HG03457 (cell line): ENCODE measurements around the gene ABHD6.
"Not testable (repeated sequence)": the region's sequence is repeated elsewhere in the genome, so short reads cannot be mapped to it uniquely, and the experiment has no call there.

ENCODE experiments used
- ATAC-seq: cut with Tn5 transposase; IDR thresholded peaks from one replicate; pipeline ENCODE4 v1.9.1; 2021; ENCODE audit warnings: moderate number of reproducible peaks; ENCODE audit not compliant: unreplicated experiment

Gene ABHD6

GRCh38 chr3:58321791-58322190 is 84.2 kb downstream of the ABHD6 start:
- ATAC-seq = no peak

- no peak for ATAC-seq
These were observed 85.2 kb downstream of the ABHD6 start for GRCh38 chr3:58322793-58323192.

- no peak for ATAC-seq
These were observed 86.2 kb downstream of the ABHD6 start for GRCh38 chr3:58323529-58324390.

- no peak for ATAC-seq
These were observed 87.1 kb downstream of the ABHD6 start for GRCh38 chr3:58324391-58325390.

- ATAC-seq = no peak
These were observed 88.0 kb downstream of the ABHD6 start for GRCh38 chr3:58325525-58325992.

DNA sequence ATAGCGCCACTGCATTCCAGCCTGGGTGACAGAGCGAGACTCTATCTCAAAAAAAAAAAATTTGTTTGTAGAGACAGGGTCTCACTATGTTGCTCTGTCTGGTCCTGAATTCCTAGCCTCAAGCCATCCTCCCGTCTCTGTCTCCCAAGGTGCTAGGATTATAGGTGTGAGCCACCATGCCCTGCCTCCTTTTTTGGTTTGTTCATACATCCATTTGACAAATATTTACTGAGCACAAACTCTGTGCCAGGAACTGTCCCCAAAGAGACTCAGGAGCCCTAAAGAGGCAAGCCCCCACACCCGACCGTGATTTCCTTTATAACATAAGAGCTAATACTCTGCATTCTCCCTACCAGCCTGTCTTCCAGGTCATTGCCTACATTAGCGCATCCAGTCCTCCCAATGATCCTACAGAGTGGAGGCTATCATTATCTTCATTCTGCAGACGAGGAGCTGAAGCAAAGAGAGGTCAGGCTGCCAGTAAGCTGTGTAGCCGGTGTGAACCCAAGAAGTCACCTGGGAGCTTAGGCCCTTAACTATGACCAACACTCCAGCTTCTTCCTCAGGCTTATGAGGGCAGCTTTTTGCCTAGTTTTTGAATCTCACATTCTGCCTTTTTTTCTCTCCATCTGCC is 88.8 kb downstream of the ABHD6 start:
- no peak for ATAC-seq

GRCh38 chr3:58329150-58329921 is 91.7 kb downstream of the ABHD6 start:
- no peak for ATAC-seq

- ATAC-seq = no peak
These were observed 92.4 kb downstream of the ABHD6 start for GRCh38 chr3:58329922-58330413.

DNA sequence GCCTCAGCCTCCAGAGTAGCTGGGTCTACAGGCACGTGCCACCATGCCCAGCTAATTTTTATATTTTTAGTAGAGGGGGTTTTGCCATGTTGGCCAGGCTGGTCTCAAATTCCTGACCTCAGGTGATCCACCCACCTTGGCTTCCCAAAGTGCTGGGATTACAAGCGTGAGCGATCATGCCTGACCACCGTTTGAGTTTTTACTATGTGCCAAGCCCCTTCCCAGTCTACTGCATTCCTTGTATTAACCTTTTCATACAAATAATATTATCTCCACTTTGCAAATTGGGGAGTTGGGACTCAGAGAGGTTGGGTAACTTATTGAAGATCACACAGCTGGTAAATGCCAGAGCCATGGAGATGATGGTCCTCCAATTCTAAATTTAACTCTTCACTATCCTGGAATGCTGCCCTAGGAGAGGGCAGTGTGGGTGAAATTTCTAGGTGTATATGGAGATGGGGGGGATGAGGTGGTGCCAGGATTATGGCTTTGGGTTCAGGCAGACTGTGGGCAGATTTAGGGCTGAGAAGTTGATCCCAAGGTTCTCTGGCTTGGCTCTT is 94.1 kb downstream of the ABHD6 start:
- ATAC-seq = no peak

- ATAC-seq = peak; percentile 89
These were observed 95.1 kb downstream of the ABHD6 start, which contains the start of gene PXK for GRCh38 chr3:58332575-58333188. TSS of gene PXK (plus strand) at chr3:58332892. CDS start at chr3:58332989, 97 bp downstream.

DNA sequence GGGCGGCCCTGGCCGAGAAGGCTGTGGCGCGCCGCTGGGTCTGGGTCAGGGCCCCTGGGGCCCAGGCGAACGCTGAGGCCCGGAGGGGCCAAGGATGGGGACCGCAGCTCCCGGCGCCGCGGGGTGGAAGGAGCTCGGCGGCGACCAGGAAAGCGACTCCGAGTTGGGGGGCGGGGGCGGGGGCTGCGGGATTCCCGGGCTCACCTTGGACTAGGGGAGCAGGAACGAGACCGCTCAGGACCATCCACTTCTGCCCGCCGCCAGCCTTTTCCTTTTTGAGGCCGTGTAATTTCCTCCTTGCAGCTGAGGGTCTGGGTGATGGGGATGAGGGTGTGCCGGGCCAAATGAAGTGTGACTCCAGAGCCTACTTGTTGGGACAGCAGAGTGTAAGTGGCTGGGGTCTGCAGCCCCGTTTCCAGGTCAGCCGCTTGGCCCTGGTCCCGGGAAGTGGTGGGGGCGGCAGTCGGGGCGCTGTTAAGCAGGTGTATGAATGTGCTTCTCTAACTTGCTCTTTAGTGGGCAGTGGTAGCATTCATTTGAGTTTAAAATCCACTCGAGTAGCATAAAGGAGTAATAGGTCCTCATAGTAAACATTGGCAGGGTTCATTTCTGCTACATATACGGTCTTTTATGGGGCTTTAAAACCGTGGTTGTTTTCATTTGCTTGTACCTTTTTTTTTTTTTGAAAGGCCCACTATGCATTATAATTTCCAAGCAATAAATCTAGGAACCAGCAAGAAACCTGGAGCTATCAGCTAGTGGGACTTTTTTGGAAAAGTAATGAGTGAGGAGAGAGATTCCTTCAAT is 95.8 kb downstream of the ABHD6 start:
- ATAC-seq = peak; percentile 29

DNA sequence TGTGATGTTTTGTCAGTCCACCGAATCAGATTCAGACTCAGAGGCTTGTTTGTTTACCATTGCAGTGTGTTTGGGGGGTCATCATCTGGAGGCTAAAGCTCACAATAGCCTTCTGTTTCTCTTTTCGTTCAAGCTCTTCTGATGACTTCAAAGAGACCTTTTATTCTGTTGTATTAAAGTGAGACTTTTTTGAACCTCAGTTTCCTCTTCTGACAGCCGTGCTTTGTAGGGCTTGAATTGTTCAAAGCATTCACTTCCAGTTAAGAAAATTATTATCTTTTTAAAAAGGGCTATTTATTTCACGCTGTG is 96.4 kb downstream of the ABHD6 start:
- ATAC-seq = no peak

GRCh38 chr3:58334506-58334884 is 96.9 kb downstream of the ABHD6 start:
- no peak for ATAC-seq

DNA sequence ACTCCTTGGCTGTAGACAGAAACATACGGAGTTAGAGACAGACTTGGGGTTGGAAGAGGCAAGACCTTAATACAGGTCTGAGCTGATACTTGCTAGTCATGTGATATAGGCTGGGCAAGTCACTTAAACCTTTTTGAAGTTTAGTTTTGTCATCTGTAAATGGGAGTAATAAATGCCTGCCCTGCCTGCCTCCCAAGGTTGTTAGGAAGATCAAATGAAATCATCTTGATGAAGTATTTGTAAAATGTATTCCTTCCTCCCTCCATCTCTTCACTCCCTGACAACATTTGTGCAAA is 98.0 kb downstream of the ABHD6 start:
- ATAC-seq = no peak

DNA sequence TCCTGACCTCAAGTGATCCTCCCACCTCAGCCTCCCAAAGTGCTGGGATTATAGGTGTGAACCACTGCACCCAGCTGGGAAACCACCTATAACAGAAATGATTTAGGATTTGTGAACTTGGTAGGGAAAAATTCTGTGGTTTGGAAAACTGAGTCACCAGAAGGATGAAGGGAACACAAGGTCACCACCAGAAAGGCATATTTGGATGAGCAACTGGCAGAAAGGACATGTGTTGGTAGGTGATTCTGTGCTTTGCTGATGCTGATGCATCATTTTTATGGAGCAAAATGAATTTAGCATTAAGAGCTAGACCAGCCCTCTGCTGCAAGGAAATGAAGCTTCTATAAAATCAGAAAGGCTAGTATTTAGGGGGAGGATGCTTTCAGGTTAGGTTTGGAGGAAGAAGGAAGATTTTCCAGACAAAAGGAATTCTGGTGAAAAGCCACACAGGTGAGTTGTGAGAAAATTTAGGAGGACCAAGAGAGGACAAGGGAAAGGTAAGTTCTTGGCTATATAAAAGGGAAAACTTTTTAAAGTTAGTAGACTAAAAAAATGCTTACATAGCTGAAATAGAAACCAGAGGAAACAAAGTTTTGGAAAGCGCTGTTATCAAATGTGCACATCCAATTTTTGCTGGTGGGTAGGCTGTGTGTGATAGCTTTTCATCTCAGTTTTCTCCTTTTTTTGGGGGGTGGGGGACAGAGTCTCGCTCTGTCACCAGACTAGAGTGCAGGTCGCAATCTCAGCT is 98.7 kb downstream of the ABHD6 start:
- no peak for ATAC-seq

DNA sequence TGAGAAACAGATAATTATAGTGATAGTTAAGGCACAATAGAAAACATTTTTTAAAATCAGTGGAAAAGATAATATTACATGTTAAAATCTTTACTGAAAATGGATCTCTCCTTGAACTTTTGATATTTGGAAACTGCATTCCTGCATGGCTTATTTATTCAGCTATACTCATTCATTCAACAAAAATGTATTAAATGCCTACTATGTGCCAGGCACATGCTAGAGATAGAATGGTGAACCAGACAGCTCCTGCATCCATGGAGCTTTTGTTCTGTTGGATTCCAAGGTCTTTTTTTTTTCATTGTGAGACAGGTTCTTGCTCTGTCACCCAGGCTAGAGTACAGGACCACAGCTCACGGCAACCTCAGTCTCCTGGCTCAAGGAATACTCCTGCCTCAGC is 99.6 kb downstream of the ABHD6 start:
- no peak for ATAC-seq

GRCh38 chr3:58339146-58339545 is 101.6 kb downstream of the ABHD6 start:
- not testable (repeated sequence) for ATAC-seq

GRCh38 chr3:58340594-58341244 is 103.1 kb downstream of the ABHD6 start:
- ATAC-seq = no peak
